HEK293 (cell line): ENCODE data around the gene NDUFS2.

Experiments
- CTCF ChIP-seq: fragments of 450-650 bp; formaldehyde crosslinking; IDR thresholded peaks from 2 replicates; pipeline ENCODE4 v1.5.1; 2016; ENCODE audit warnings: missing biosample characterization, missing genetic modification characterization
- ZNF521 ChIP-seq: fragments of 450-650 bp; formaldehyde crosslinking; IDR thresholded peaks from 2 replicates; pipeline ENCODE4 v1.5.1; 2017; ENCODE audit warnings: missing biosample characterization, mild to moderate bottlenecking, missing genetic modification characterization
- ZNF624 ChIP-seq: fragments of 450-650 bp; formaldehyde crosslinking; IDR thresholded peaks from 2 replicates; pipeline ENCODE4 v1.5.1; 2017; ENCODE audit warnings: missing biosample characterization, missing genetic modification characterization

- TF ChIP-seq ZNF624 (tag by site-specific recombination) (no peak), CTCF (tag by site-specific recombination) (no peak), ZNF521 (tag by site-specific recombination) (no peak)
These were observed 15.0 kb downstream of the NDUFS2 start for GRCh38 chr1:161216945-161217712.
